Measurements from ENCODE around the gene LIPC.

The LIPC gene

GRCh38 chr15:58477170-58477569, 45.4 kb downstream of the LIPC start:
- DNase-seq: peak; percentile 46

DNA sequence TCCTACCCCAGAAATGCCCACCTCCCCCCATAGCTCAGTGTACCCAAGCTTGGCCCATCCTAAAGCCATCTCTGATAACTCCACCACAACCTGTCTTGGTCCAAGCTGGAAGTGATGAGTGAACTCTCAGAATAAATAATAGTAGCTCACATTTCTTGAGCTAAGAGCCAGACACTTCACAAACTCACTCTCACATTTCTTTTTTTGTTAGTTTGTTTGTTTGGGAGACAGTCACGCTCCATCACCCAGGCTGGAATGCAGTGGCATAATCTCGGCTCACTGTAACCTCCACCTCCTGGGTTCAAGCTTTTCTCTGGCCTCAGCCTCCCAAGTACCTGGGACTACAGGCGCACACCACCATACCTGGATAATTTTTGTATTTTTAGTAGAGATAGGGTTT, 46.2 kb downstream of the LIPC start:
- DNase-seq: no peak

DNA sequence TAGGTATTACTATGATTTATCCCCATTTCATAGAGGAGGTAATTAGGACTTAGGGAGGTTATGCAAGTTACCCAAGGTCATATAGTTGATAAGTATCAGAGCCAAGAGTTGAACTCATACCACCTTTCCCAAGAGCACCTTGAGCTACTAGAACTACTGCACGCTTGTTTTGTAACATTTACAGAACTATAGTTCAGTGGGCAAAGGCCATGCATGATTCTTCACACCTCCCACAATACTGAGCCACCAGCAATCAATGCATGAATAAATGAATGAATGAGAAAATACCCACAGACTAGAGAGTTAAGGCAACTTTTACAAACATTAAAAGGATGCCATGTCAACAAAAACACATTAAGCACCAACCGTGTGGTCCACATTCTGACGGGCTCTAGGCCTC, 46.8 kb downstream of the LIPC start:
- no peak for DNase-seq

- no peak for DNase-seq
Observed at GRCh38 chr15:58479941-58480340, 48.1 kb downstream of the LIPC start.

GRCh38 chr15:58483376-58483775, 51.6 kb downstream of the LIPC start:
- peak; percentile 21 for DNase-seq

DNA sequence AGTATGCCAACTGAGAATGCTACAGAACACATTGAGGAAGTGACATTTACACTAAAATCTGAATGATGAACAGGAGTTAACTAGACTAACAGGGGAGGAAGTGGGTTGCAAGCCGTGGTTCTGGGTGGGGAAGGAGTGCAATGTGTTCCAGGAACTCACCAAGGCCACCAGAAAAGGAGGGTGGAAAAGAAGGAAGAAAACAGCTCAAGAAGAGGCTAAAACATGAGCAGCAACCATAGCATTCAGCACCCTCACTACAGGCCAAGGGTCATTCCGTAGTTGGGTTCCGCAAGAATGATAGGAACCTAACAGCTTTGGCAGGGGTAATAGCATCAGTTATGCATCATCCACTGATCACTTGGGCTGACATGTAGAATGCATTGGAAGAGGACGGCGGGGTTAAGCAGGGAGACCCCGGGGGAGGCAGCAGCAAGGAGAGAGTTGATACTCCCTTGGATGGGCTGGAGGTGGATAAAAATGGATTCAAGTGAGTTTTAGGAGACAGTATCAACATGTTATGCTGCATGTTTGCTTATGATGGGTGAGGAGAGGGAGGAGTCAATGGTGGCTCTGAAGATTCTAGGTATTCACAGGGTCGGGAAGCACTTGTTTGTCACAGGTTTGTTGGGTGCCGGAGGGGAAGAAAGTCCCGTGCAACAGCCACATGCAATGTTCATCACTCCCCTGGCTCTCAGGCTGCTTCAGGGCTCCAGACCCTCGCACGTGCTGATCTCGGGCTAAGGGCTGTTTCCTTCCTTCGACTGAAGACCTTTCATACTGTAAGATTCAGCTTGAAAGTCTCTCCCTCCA, 53.2 kb downstream of the LIPC start:
- DNase-seq: peak; percentile 67

DNA sequence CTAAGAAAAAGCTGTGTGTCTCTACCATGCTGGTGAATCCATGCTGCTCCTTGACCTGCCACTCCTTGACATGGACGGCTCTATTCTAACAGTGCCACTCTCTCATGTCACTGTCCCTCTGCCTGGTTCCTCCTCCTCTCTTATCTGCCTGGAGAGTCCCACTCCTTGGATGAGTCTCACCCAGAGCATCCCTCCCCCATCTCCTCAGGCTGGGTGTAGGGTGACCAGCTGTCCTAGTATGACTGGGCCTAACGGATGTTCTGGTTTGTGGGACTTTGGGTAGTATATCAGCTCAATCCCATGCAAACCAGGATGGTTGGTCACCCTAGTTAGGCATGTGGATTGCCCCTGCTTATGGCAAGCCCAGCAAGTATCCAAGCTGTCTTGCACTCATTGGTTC, 54.3 kb downstream of the LIPC start:
- DNase-seq: no peak

DNA sequence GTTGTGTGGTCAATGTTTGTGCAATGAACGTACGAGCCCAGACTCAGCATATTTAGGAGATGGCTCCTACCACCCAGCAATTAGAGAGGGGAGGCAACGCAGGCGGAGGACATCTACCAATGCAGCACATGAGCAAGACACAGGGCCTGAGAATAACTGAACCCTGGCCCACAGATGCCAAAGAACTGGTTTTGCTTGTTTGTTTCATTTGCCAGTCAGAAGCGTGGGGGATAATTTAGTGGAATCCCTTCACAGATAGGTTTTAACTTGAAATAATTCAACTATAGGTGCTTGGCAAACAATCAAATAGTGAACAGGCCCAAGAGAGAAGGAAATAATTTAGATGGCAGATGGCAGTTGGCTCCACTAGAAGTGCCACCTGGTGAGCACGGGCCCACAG, 54.8 kb downstream of the LIPC start:
- DNase-seq: no peak

DNA sequence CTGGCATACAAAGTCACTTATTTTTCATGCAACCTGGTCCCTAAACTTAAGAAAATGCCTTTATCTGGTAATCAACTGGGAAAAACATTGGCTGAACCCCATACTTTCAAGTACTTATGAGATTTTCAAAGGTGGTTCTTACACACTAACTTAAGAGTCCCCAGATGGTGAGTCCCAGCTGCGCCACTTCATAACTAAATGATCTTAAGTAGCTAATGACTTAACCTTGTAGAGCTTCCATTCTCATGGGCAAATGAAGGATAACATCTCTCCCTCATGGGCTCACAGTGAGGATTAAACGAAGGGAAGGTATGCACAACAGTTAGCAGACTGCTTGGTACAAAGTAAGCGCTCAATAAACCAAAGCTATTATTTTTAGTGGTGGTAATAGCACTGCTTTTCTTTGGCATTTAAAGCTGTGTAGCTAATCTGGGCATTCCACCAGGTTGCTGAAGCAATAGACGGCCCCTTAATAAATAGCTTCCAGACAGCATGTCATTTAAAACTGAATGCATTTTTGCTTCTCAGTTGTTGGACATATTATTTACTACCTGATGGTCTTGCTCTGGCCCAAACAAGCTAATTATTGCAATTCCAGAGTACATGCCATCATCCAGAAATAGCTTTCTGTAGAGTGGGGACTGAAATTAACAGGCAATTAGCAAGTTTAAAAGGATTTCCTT, 55.4 kb downstream of the LIPC start:
- DNase-seq: no peak

GRCh38 chr15:58487724-58488120, 55.9 kb downstream of the LIPC start:
- DNase-seq: no peak

DNA sequence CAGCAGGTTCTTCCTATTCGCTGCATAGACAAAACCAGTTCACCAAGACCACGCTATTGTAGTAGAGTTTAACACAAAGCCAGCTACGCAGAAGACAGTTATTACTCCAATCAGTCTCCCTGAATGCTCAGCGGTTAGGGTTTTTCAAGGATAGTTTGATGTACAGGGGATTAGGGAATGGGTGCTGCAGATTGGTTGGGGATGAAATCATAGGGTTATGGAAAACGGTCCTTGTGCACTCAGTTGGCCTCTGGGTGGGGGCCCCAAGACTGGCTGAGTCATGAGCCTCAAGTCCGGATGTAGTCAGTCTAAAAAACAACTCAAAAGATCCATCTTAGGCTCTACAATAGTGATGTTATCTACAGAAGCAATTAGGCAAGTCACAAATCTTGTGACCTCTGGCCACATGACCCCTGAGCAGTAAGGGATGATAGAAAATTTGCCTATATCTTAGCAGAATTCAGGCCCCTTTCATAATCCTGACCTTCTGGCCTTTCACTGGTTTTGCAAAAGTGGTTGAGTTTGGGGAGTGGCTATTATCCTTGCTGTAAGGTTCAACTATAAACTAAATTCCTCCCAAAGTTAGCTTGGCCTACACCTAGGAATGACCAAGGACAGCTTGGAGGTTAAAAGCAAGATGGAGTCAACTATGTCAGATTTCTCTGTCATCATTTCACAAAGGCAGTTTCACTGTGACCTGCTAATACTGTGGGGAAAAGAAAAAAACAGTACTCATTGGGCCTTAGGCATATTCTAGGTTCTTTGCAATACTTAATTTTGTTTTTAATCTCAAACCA, 57.7 kb downstream of the LIPC start:
- no peak for DNase-seq

DNA sequence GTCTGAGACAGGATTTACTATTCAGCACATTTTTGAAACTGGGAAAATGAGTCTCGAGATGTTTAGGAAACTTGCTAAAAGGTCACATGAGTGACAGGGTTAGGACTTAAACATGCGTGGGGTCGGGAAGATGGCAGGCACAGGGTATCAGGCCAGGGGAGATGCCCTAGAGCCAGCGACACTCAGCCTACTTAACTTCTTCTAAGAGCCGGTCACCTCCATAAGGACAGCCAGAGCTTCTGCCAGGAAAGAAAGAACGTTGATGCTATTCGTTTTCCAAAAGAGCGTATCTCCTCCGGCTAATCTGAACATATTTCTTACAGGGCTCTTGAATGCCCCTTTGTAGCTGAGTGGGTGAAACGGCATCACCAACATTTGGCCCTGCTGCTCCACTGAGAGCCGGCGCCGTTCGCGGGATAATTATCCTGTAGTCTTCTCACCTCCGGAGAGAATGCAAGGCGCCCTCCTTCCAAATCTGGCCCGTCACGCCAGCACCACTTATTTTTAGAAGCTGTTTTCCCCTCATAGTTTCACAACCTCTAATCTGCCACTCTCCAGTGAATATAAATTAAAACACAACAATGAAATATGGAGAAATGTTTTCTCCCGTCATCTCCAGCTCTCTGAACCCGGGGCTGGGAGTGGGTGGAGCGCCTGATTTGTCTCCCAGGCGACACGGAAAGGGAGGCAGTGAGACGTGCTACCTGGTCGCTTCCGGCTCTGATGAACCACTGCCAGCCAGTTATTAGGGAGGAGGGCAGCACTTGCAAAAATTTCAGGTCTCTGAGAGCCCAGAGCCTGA, 58.5 kb downstream of the LIPC start:
- DNase-seq: no peak

GRCh38 chr15:58490888-58491473, 59.2 kb downstream of the LIPC start:
- no peak for DNase-seq

GRCh38 chr15:58491499-58492202, 59.9 kb downstream of the LIPC start:
- no peak for DNase-seq

- DNase-seq: peak; percentile 61
Observed at GRCh38 chr15:58492661-58493397, 61.0 kb downstream of the LIPC start.

GRCh38 chr15:58494567-58494966, 62.8 kb downstream of the LIPC start:
- DNase-seq: no peak

GRCh38 chr15:58495891-58496408, 64.2 kb downstream of the LIPC start:
- DNase-seq: no peak

DNA sequence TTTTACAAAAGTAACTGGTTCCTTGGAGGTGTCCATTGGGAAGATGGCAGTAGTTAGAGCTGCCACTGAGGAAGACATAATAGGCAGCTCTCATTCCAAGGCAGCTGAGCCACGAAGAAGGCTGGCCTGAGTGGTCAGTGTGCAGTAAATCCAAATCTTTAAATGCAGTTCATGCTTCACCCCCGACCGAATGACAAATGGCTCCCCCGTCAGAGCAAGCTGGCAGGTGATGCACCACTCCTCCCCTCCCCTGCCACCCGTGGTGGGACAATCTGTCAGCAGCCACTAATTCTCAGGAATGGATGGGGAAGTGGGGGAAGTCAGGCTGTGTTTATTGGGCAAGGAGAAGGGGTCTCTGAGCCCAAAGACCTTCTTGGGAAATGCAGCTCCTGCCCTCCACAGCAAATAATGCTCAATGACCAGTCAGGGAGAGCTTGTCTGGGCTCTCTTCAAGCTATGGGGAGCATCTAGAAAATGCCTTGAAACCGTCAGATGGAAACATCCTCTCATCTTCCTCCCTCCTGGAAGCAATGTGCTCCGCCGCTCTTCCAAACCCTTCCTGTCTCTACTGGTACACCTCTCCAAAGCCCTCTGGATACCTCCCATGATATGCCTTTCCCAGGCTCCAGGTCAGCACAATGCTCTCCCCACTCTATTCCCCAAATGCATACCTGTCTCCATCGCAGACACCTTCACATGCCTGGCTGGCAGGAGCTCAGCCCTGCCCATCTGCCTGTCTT, 65.4 kb downstream of the LIPC start:
- DNase-seq: no peak

DNA sequence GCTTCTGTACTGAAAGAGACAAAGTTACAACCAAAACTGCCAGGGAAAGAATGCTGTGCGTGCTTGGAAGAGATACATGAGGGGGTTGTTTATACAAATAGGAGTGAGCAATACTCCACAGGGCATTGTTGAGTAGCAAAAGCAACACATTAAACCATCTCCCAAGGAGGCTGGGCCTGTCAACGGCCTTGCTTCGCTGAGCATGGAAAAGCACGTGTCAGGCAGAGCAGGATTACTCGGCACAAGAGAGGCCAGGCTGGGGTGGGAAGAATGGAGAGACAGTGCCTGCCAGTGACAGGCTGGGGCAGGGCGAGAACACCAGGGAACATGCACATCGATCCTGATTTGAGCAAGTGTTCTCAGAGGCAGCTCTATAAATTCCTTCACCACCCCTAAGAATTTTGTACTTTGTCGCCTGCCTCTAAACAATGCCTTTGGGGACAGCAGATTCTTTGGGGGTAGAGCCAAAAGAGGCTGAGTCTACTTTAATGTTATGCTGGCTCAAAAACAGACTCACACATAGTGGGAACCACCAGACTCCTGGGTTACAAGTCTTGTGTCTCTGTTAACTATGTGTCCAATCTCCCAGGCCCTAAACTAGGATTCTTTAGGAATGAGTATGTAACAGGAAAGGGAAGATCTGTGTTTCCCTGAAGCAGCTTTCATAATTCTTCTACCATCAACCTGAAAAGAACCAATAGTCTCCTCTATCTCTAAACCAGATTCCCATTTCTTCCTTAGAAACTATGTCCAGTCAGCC, 67.2 kb downstream of the LIPC start:
- DNase-seq: no peak
